Stimulated activated memory B cell treated with anti-CD40 and anti-IgM and Interleukin-4, amounts not matched to agents 10 μg/mL and 1 μg/mL and 100 μg/mL, for 72 hours (primary cell): ENCODE measurements around the gene PMPCA.

Source experiments
- ATAC-seq: fragments of 150-1000 bp; cut with Tn5 transposase; 2 replicates; pipeline ENCODE4 v1.10.0; 2021
- H3K27ac Mint-ChIP-seq: one replicate; pipeline ENCODE4 v1.8.0; 2022; ENCODE audit warnings: mild to moderate bottlenecking, mixed read lengths
- H3K27me3 Mint-ChIP-seq: one replicate; pipeline ENCODE4 v1.8.0; 2022; ENCODE audit warnings: mixed read lengths
- H3K36me3 Mint-ChIP-seq: one replicate; pipeline ENCODE4 v1.8.0; 2022; ENCODE audit warnings: mixed read lengths
- H3K4me1 Mint-ChIP-seq: one replicate; pipeline ENCODE4 v1.8.0; 2022; ENCODE audit warnings: mixed read lengths
- H3K4me3 Mint-ChIP-seq: one replicate; pipeline ENCODE4 v1.8.0; 2022; ENCODE audit warnings: mild to moderate bottlenecking, moderate library complexity, mixed read lengths
- H3K9me3 Mint-ChIP-seq: one replicate; pipeline ENCODE4 v1.8.0; 2022; ENCODE audit warnings: mixed read lengths

The PMPCA gene

GRCh38 chr9:136441191-136441680, 30.8 kb downstream of the PMPCA start:
- ATAC-seq, result no peak
- no peak overlapping the region for H3K27ac Mint-ChIP-seq
- H3K4me1 Mint-ChIP-seq, result peaks cover 22% of the 10 kb centered on the region
- no peaks in the 10 kb centered on the region for H3K9me3 Mint-ChIP-seq
- no peak overlapping the region for H3K4me3 Mint-ChIP-seq
- H3K36me3 Mint-ChIP-seq, result peaks cover 45% of the 10 kb centered on the region
- no peaks in the 10 kb centered on the region for H3K27me3 Mint-ChIP-seq

GRCh38 chr9:136441681-136442245, 31.3 kb downstream of the PMPCA start:
- ATAC-seq, result no peak
- Mint-ChIP-seq H3K4me3 (no peak overlapping the region), H3K27ac (no peak overlapping the region), H3K36me3 (peaks cover 50% of the 10 kb centered on the region), H3K4me1 (peaks cover 19% of the 10 kb centered on the region), H3K9me3 (no peaks in the 10 kb centered on the region), H3K27me3 (no peaks in the 10 kb centered on the region)

- Mint-ChIP-seq H3K4me3 (no peak overlapping the region), H3K27me3 (no peaks in the 10 kb centered on the region), H3K27ac (no peak overlapping the region), H3K9me3 (no peaks in the 10 kb centered on the region), H3K4me1 (peaks cover 18% of the 10 kb centered on the region), H3K36me3 (peaks cover 55% of the 10 kb centered on the region)
- ATAC-seq, result no peak
These were observed 31.8 kb downstream of the PMPCA start for GRCh38 chr9:136442265-136442664.

- H3K36me3 Mint-ChIP-seq, result peaks cover 63% of the 10 kb centered on the region
These were observed 32.6 kb downstream of the PMPCA start for GRCh38 chr9:136443087-136443486.

GRCh38 chr9:136443687-136444086, 33.2 kb downstream of the PMPCA start:
- H3K27ac Mint-ChIP-seq, result no peak overlapping the region
- no peak for ATAC-seq
- no peaks in the 10 kb centered on the region for H3K9me3 Mint-ChIP-seq
- H3K36me3 Mint-ChIP-seq, result peaks cover 69% of the 10 kb centered on the region
- H3K4me1 Mint-ChIP-seq, result peaks cover 6% of the 10 kb centered on the region
- H3K4me3 Mint-ChIP-seq, result no peak overlapping the region
- H3K27me3 Mint-ChIP-seq, result no peaks in the 10 kb centered on the region

More at GRCh38 chr9:136443087-136443486, 32.6 kb downstream of the PMPCA start:
- no peaks in the 10 kb centered on the region for H3K9me3 Mint-ChIP-seq
- H3K27ac Mint-ChIP-seq, result no peak overlapping the region
- peaks cover 10% of the 10 kb centered on the region for H3K4me1 Mint-ChIP-seq
- H3K27me3 Mint-ChIP-seq, result no peaks in the 10 kb centered on the region
- ATAC-seq, result no peak
- no peak overlapping the region for H3K4me3 Mint-ChIP-seq

- H3K4me3 Mint-ChIP-seq, result no peak overlapping the region
- no peak for ATAC-seq
- H3K36me3 Mint-ChIP-seq, result peaks cover 70% of the 10 kb centered on the region
- H3K27ac Mint-ChIP-seq, result no peak overlapping the region
- H3K4me1 Mint-ChIP-seq, result peaks cover 6% of the 10 kb centered on the region
- no peaks in the 10 kb centered on the region for H3K27me3 Mint-ChIP-seq
- H3K9me3 Mint-ChIP-seq, result no peaks in the 10 kb centered on the region
These were observed 33.6 kb downstream of the PMPCA start for GRCh38 chr9:136444102-136444501.

- Mint-ChIP-seq H3K36me3 (peaks cover 80% of the 10 kb centered on the region), H3K27me3 (no peaks in the 10 kb centered on the region), H3K4me3 (no peak overlapping the region), H3K27ac (no peak overlapping the region), H3K4me1 (peaks cover 6% of the 10 kb centered on the region), H3K9me3 (no peaks in the 10 kb centered on the region)
- ATAC-seq, result no peak
These were observed 35.3 kb downstream of the PMPCA start for GRCh38 chr9:136445799-136446198.

GRCh38 chr9:136447173-136447778, 36.8 kb downstream of the PMPCA start:
- Mint-ChIP-seq H3K27ac (no peak overlapping the region), H3K27me3 (no peaks in the 10 kb centered on the region), H3K36me3 (peaks cover 81% of the 10 kb centered on the region), H3K9me3 (no peaks in the 10 kb centered on the region), H3K4me3 (no peak overlapping the region), H3K4me1 (peaks cover 6% of the 10 kb centered on the region)
- ATAC-seq, result no peak

- Mint-ChIP-seq H3K27me3 (no peaks in the 10 kb centered on the region), H3K4me1 (peaks cover 6% of the 10 kb centered on the region), H3K9me3 (no peaks in the 10 kb centered on the region), H3K36me3 (peaks cover 75% of the 10 kb centered on the region), H3K27ac (no peak overlapping the region), H3K4me3 (no peak overlapping the region)
- ATAC-seq, result no peak
These were observed 38.2 kb downstream of the PMPCA start for GRCh38 chr9:136448655-136449054.

GRCh38 chr9:136451221-136451877, 40.9 kb downstream of the PMPCA start:
- Mint-ChIP-seq H3K4me1 (peaks cover 6% of the 10 kb centered on the region), H3K27me3 (no peaks in the 10 kb centered on the region), H3K9me3 (no peaks in the 10 kb centered on the region), H3K36me3 (peaks cover 79% of the 10 kb centered on the region), H3K4me3 (no peak overlapping the region), H3K27ac (no peak overlapping the region)
- ATAC-seq, result no peak

- no peaks in the 10 kb centered on the region for H3K4me1 Mint-ChIP-seq
- H3K36me3 Mint-ChIP-seq, result peaks cover 69% of the 10 kb centered on the region
- H3K4me3 Mint-ChIP-seq, result no peak overlapping the region
- no peaks in the 10 kb centered on the region for H3K27me3 Mint-ChIP-seq
- no peaks in the 10 kb centered on the region for H3K9me3 Mint-ChIP-seq
- ATAC-seq, result no peak
- H3K27ac Mint-ChIP-seq, result no peak overlapping the region
These were observed 42.9 kb downstream of the PMPCA start for GRCh38 chr9:136453326-136453725.

- H3K27me3 Mint-ChIP-seq, result no peaks in the 10 kb centered on the region
- H3K4me3 Mint-ChIP-seq, result no peak overlapping the region
- peaks cover 73% of the 10 kb centered on the region for H3K36me3 Mint-ChIP-seq
- no peak for ATAC-seq
- H3K9me3 Mint-ChIP-seq, result no peaks in the 10 kb centered on the region
- H3K27ac Mint-ChIP-seq, result no peak overlapping the region
- H3K4me1 Mint-ChIP-seq, result no peaks in the 10 kb centered on the region
These were observed 43.8 kb downstream of the PMPCA start for GRCh38 chr9:136454026-136454796.

- H3K4me1 Mint-ChIP-seq, result no peaks in the 10 kb centered on the region
- H3K4me3 Mint-ChIP-seq, result no peak overlapping the region
- no peaks in the 10 kb centered on the region for H3K9me3 Mint-ChIP-seq
- H3K36me3 Mint-ChIP-seq, result peaks cover 75% of the 10 kb centered on the region
- H3K27ac Mint-ChIP-seq, result no peak overlapping the region
- H3K27me3 Mint-ChIP-seq, result no peaks in the 10 kb centered on the region
- no peak for ATAC-seq
These were observed 44.9 kb downstream of the PMPCA start for GRCh38 chr9:136455043-136456002.

GRCh38 chr9:136456258-136456657, 45.8 kb downstream of the PMPCA start:
- H3K4me1 Mint-ChIP-seq, result no peaks in the 10 kb centered on the region
- H3K4me3 Mint-ChIP-seq, result no peak overlapping the region

More at GRCh38 chr9:136456258-136456657, 45.8 kb downstream of the PMPCA start:
- Mint-ChIP-seq H3K27me3 (no peaks in the 10 kb centered on the region), H3K36me3 (peaks cover 70% of the 10 kb centered on the region), H3K27ac (no peak overlapping the region), H3K9me3 (no peaks in the 10 kb centered on the region)
- ATAC-seq, result no peak
